Upper lobe of left lung (tissue), 6 donors: Measurements from ENCODE around the gene FHIT. TPM values are rescaled to one million over a fixed set of nuclear protein-coding genes. Genes with fewer than 3 reads are reported as not detected.
A peak's percentile ranks its signal among the peaks of the same experiment; 100 is the strongest.

Experiments used
- ATAC-seq, 2 donors: fragments of 200-7000 bp; cut with Tn5 transposase; one replicate each; pipeline ENCODE4 v1.9.1; 2022; ENCODE audit warnings: mild to moderate bottlenecking in 2 of 2, moderate library complexity in 2 of 2; ENCODE audit not compliant: low FRiP score in 2 of 2
- DNase-seq, 2 donors: peaks; one replicate each; pipeline ENCODE4 v3.0.0-alpha.2; 2019 to 2020
- H3K27ac ChIP-seq, 4 donors: fragments of 200-600 bp; sonication (generic); one replicate each; pipeline ENCODE4 v1.5.1; 2016 to 2019
- H3K27me3 ChIP-seq, 4 donors: fragments of 200-600 bp; sonication (generic); one replicate each; pipeline ENCODE4 v1.5.1; 2017 to 2019
- H3K36me3 ChIP-seq, 4 donors: fragments of 200-600 bp; sonication (generic); one replicate each; pipeline ENCODE4 v1.5.1; 2016 to 2019
- H3K4me1 ChIP-seq, 4 donors: fragments of 200-600 bp; sonication (generic); one replicate each; pipeline ENCODE4 v1.5.1; 2018 to 2019
- H3K4me3 ChIP-seq, 4 donors: fragments of 200-600 bp; sonication (generic); one replicate each; pipeline ENCODE4 v1.5.1; 2017 to 2019; ENCODE audit warnings: mild to moderate bottlenecking in 2 of 4, moderate library complexity in 1 of 4
- H3K9me3 ChIP-seq, 4 donors: fragments of 200-600 bp; sonication (generic); one replicate each; pipeline ENCODE4 v1.5.1; 2018 to 2019
- EP300 ChIP-seq, 4 donors: sonication (generic); formaldehyde crosslinking; IDR thresholded peaks; one replicate each; pipeline ENCODE4 v1.5.1; 2017; ENCODE audit warnings: antibody characterized with exemption in 4 of 4, control low read depth in 2 of 4
- POLR2A ChIP-seq, 4 donors: fragments of 450-650 bp; IDR thresholded peaks; one replicate each; pipeline ENCODE4 v1.5.1; 2016 to 2017; ENCODE audit warnings: antibody characterized with exemption in 4 of 4, mild to moderate bottlenecking in 2 of 4
- POLR2AphosphoS5 ChIP-seq, 2 donors: sonication (generic); formaldehyde crosslinking; IDR thresholded peaks; one replicate each; pipeline ENCODE4 v1.5.1; 2017; ENCODE audit warnings: antibody characterized with exemption in 2 of 2
- WGBS, 2 donors: methylation state at CpG; one replicate each; pipeline ENCODE4 v1.1.5; 2017 to 2018; 5-methylcytosine and 5-hydroxymethylcytosine counted together
- total RNA-seq, 6 donors: library from RNA; depleted of rRNA in 4 of 6; stranded (reverse); fragments of >200 nt in 4 of 6; gene quantifications; one replicate each; pipeline versions ENCODE4 v1.1.0 to v1.2.1, GENCODE V29; 2016 to 2021
- TF ChIP-seq, protein P1 (sequence below), 6 experiments: fragments of 450-650 bp in 4 of 6; fragments of 200-600 bp in 2 of 6; sonication (generic) in 2 of 6; IDR thresholded peaks; one replicate each; pipeline ENCODE4 v1.5.1; 2016 to 2019; ENCODE audit warnings: antibody characterized with exemption in 6 of 6
- donor health status: DM: no; HTN: no; CAD: no; lungs with moderate emphysema.
- donor health status: DM: no; HTN: yes; CAD: no; lungs with severe emphysema.

FHIT gene
- total RNA-seq, 6 donors from 2014 or later = 6.8 to 56.6 (median 11.1) TPM

DNA sequence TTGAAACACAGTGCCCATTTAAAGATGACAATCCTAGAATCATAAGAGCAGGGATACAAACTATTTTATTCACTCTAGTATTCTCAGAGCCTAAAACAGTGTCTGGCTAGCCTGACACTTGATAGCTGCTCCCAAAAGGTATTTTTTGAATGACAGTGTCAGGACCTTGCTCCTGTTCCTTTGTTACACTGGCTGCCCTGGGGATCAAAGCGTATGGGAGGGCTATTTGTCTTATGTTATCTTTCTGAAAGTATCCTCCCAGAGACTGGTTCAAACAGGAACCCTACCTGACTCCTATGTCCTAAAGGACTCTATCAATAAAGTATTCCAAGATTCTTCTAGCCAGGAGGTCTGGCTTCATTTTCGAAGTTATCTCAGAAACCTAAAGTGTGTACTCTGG, 621.4 kb downstream of the FHIT start:
- TF ChIP-seq POLR2AphosphoS5 (IDR thresholded peaks at IDR 0.05) (no peak), EP300 (IDR thresholded peaks at IDR 0.05) (no peak), POLR2A (IDR thresholded peaks at IDR 0.05) (no peak)
- TF ChIP-seq, protein P1, sequence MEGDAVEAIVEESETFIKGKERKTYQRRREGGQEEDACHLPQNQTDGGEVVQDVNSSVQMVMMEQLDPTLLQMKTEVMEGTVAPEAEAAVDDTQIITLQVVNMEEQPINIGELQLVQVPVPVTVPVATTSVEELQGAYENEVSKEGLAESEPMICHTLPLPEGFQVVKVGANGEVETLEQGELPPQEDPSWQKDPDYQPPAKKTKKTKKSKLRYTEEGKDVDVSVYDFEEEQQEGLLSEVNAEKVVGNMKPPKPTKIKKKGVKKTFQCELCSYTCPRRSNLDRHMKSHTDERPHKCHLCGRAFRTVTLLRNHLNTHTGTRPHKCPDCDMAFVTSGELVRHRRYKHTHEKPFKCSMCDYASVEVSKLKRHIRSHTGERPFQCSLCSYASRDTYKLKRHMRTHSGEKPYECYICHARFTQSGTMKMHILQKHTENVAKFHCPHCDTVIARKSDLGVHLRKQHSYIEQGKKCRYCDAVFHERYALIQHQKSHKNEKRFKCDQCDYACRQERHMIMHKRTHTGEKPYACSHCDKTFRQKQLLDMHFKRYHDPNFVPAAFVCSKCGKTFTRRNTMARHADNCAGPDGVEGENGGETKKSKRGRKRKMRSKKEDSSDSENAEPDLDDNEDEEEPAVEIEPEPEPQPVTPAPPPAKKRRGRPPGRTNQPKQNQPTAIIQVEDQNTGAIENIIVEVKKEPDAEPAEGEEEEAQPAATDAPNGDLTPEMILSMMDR (IDR thresholded peaks at IDR 0.05) = no peak
- Histone ChIP-seq H3K27ac (no peak overlapping the region), H3K36me3 (no peaks in the 10 kb centered on the region), H3K4me1 (no peaks in the 10 kb centered on the region), H3K4me3 (no peak overlapping the region), H3K9me3 (no peaks in the 10 kb centered on the region), H3K27me3 (no peaks in the 10 kb centered on the region)
- 83 to 91% methylated on average over 2 of the region's 2 CpGs for WGBS, 2 donors
- DNase-seq = no peak
- no peak for ATAC-seq

DNA sequence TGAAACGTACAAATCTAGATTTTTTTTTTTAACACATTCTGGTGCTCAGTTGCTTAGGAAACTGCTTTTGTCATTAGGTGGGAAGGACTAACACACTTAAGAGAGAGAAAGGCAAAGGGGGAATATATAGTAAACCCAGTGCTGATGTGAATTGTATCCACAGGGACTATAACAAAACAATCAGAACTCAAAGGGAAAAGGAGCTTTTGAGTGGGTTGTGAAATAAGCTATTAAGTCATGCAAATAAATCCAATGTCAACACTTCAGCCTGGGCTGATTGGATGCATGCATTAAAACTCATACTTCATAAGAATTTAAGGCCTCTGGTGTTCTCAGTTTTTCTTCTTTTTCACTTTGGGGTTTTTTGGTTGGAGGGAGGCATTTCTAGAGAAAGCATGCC, 628.9 kb downstream of the FHIT start:
- no peaks in the 10 kb centered on the region for H3K27me3 ChIP-seq
- ATAC-seq = peak in 1 of 2 donors; percentile 46
- TF ChIP-seq POLR2A (IDR thresholded peaks at IDR 0.05) = no peak
- TF ChIP-seq EP300 (IDR thresholded peaks at IDR 0.05) = no peak
- no peak for TF ChIP-seq POLR2AphosphoS5 (IDR thresholded peaks at IDR 0.05)
- TF ChIP-seq, protein P1 (IDR thresholded peaks at IDR 0.05) = no peak
- no peak for DNase-seq
- peaks cover 0 to 13% (median 0%) of the 10 kb centered on the region in 4 donors for H3K4me1 ChIP-seq
- no peaks in the 10 kb centered on the region for H3K36me3 ChIP-seq
- no peak overlapping the region for H3K27ac ChIP-seq
- H3K9me3 ChIP-seq = no peaks in the 10 kb centered on the region
- 31 to 46% methylated on average over 1 of the region's 1 CpG for WGBS, 2 donors
- H3K4me3 ChIP-seq = no peak overlapping the region

DNA sequence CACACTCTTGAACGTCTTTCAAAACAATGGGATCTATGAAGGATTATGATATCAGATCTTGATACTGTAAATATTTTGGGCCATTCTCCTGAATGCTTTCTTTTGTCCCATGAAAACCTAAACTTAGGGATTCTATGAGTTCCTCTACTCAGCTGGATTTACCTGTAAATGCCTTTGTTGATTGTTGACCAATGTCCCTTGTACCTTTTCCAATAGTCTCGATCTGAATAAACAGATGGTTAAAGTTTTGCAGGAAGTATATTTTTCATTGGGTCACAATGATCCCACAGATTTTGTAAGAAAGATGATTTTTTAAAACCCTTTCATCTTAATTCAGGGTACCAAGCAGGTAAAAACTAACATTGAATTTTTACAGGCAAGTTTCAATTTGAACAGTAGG, 634.1 kb downstream of the FHIT start:
- no peak for ATAC-seq
- Histone ChIP-seq H3K27ac (no peak overlapping the region), H3K36me3 (no peaks in the 10 kb centered on the region), H3K4me1 (peaks cover 0 to 5% (median 0%) of the 10 kb centered on the region in 4 donors), H3K4me3 (no peak overlapping the region), H3K9me3 (no peaks in the 10 kb centered on the region), H3K27me3 (no peaks in the 10 kb centered on the region)
- no peak for DNase-seq
- TF ChIP-seq POLR2A (IDR thresholded peaks at IDR 0.05) (no peak), POLR2AphosphoS5 (IDR thresholded peaks at IDR 0.05) (no peak), EP300 (IDR thresholded peaks at IDR 0.05) (no peak)
- TF ChIP-seq, protein P1 (IDR thresholded peaks at IDR 0.05) = no peak
- 68 to 69% methylated on average over 2 of the region's 2 CpGs for WGBS, 2 donors

DNA sequence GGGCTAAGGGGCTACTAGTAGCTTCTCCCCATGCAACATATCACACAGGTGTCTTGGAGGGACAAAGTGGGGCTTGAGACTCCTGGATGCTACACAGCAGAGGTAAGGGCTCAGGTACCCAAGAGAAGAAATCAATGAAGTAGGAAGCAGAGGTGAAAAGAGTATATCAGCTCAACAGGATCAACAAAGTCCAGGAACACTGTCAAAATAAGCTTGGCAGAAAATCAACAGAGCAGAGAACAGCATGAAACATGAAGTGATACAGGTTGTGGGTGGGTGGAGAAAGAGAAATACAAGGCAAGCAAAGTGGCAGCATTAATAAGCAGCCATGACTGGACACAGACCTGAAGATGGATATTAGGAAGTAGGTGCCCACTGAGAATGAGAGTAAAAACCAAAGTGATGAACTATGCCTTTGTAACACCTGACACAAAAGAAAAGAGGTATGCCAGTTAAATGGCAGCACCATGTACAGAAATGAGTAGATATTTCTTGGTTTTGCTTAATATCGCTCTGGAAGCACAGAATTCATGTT, 637.4 kb downstream of the FHIT start:
- Histone ChIP-seq H3K27ac (no peak overlapping the region), H3K4me3 (no peak overlapping the region), H3K27me3 (no peaks in the 10 kb centered on the region), H3K9me3 (no peaks in the 10 kb centered on the region), H3K36me3 (no peaks in the 10 kb centered on the region), H3K4me1 (peaks cover 0 to 13% (median 3%) of the 10 kb centered on the region in 4 donors)
- TF ChIP-seq, protein P1 (IDR thresholded peaks at IDR 0.05) = no peak
- TF ChIP-seq POLR2AphosphoS5 (IDR thresholded peaks at IDR 0.05) (no peak), POLR2A (IDR thresholded peaks at IDR 0.05) (no peak), EP300 (IDR thresholded peaks at IDR 0.05) (no peak)
- no peak for ATAC-seq
- no peak for DNase-seq
- 88 to 90% methylated on average over 1 of the region's 1 CpG for WGBS, 2 donors
